Measurements from ENCODE around the gene MRTO4. TPM values are rescaled to one million over a fixed set of nuclear protein-coding genes. Genes with fewer than 3 reads are reported as not detected.
"Not testable (repeated sequence)": the region's sequence is repeated elsewhere in the genome, so short reads cannot be mapped to it uniquely, and the experiment has no call there.

Gene MRTO4
- total RNA-seq, 1 experiment from 2014 or later: 145 TPM

- Histone ChIP-seq H3K27me3 (replicated peaks; ENCODE audit: insufficient read depth, low read depth, low read length, poor library complexity) (no peaks in the 10 kb centered on the region), H3K4me3 (ENCODE audit: low read depth, low read length, poor library complexity, severe bottlenecking) (no peak overlapping the region), H3K36me3 (ENCODE audit: insufficient read depth, low read length, poor library complexity, severe bottlenecking) (no peaks in the 10 kb centered on the region), H3K27ac (ENCODE audit: low read depth, low read length, poor library complexity, severe bottlenecking) (no peak overlapping the region), H3K9me3 (ENCODE audit: low read depth, low read length, poor library complexity, severe bottlenecking) (no peaks in the 10 kb centered on the region), H3K4me1 (ENCODE audit: insufficient read depth, low read length, poor library complexity, severe bottlenecking) (no peaks in the 10 kb centered on the region)
- CTCF ChIA-PET: no interaction called here
- POLR2A ChIA-PET (ENCODE audit: low non-redundant PET): no interaction called here
- TF ChIP-seq, protein P1, sequence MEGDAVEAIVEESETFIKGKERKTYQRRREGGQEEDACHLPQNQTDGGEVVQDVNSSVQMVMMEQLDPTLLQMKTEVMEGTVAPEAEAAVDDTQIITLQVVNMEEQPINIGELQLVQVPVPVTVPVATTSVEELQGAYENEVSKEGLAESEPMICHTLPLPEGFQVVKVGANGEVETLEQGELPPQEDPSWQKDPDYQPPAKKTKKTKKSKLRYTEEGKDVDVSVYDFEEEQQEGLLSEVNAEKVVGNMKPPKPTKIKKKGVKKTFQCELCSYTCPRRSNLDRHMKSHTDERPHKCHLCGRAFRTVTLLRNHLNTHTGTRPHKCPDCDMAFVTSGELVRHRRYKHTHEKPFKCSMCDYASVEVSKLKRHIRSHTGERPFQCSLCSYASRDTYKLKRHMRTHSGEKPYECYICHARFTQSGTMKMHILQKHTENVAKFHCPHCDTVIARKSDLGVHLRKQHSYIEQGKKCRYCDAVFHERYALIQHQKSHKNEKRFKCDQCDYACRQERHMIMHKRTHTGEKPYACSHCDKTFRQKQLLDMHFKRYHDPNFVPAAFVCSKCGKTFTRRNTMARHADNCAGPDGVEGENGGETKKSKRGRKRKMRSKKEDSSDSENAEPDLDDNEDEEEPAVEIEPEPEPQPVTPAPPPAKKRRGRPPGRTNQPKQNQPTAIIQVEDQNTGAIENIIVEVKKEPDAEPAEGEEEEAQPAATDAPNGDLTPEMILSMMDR (conservative IDR thresholded peaks at IDR 0.05; ENCODE audit: low read depth, low read length): no peak
- TF ChIP-seq EZH2 (IDR thresholded peaks at IDR 0.05; ENCODE audit: borderline replicate concordance, low read depth, low read length, poor library complexity, severe bottlenecking): no peak
- BruUV-seq (replicated peaks): no TSS peak
- DNase-seq (ENCODE audit: low spot score): no peak
- intact Hi-C loops (cut with micrococcal nuclease; ENCODE audit: unreplicated experiment): no loop called here
Measured at GRCh38 chr1:19273106-19273843, 21.7 kb downstream of the MRTO4 start.

GRCh38 chr1:19273844-19274531 lies 22.4 kb downstream of the MRTO4 start:
- H3K4me3 ChIP-seq (ENCODE audit: low read depth, low read length, poor library complexity, severe bottlenecking); POLR2A ChIA-PET (ENCODE audit: low non-redundant PET); BruUV-seq (replicated peaks): not testable (repeated sequence)

GRCh38 chr1:19274636-19275035 lies 23.0 kb downstream of the MRTO4 start:
- no peaks in the 10 kb centered on the region for H3K9me3 ChIP-seq (ENCODE audit: low read depth, low read length, poor library complexity, severe bottlenecking)
- TF ChIP-seq, protein P1 (conservative IDR thresholded peaks at IDR 0.05; ENCODE audit: low read depth, low read length): no peak
- no peak for TF ChIP-seq EZH2 (IDR thresholded peaks at IDR 0.05; ENCODE audit: borderline replicate concordance, low read depth, low read length, poor library complexity, severe bottlenecking)
- no peaks in the 10 kb centered on the region for H3K36me3 ChIP-seq (ENCODE audit: insufficient read depth, low read length, poor library complexity, severe bottlenecking)
- intact Hi-C loops (cut with micrococcal nuclease; ENCODE audit: unreplicated experiment): no loop called here
- POLR2A ChIA-PET (ENCODE audit: low non-redundant PET): no interaction called here
- no TSS peak for BruUV-seq (replicated peaks)
- H3K27ac ChIP-seq (ENCODE audit: low read depth, low read length, poor library complexity, severe bottlenecking): no peak overlapping the region
- H3K4me3 ChIP-seq (ENCODE audit: low read depth, low read length, poor library complexity, severe bottlenecking): no peak overlapping the region
- H3K27me3 ChIP-seq (replicated peaks; ENCODE audit: insufficient read depth, low read depth, low read length, poor library complexity): no peaks in the 10 kb centered on the region
- no peaks in the 10 kb centered on the region for H3K4me1 ChIP-seq (ENCODE audit: insufficient read depth, low read length, poor library complexity, severe bottlenecking)
- DNase-seq (ENCODE audit: low spot score): no peak
- CTCF ChIA-PET: no interaction called here

More at GRCh38 chr1:19273844-19274531, 22.4 kb downstream of the MRTO4 start:
- H3K4me1 ChIP-seq (ENCODE audit: insufficient read depth, low read length, poor library complexity, severe bottlenecking); DNase-seq (ENCODE audit: low spot score); H3K27ac ChIP-seq (ENCODE audit: low read depth, low read length, poor library complexity, severe bottlenecking); CTCF ChIA-PET; H3K9me3 ChIP-seq (ENCODE audit: low read depth, low read length, poor library complexity, severe bottlenecking); H3K36me3 ChIP-seq (ENCODE audit: insufficient read depth, low read length, poor library complexity, severe bottlenecking); H3K27me3 ChIP-seq (replicated peaks; ENCODE audit: insufficient read depth, low read depth, low read length, poor library complexity); intact Hi-C loops (cut with micrococcal nuclease; ENCODE audit: unreplicated experiment): not testable (repeated sequence)
